Colonic mucosa (tissue), 4 donors: ENCODE results near the gene MT1F. TPM values are rescaled to one million over a fixed set of nuclear protein-coding genes. Genes with fewer than 3 reads are reported as not detected.
"Not testable (repeated sequence)": the region's sequence is repeated elsewhere in the genome, so short reads cannot be mapped to it uniquely, and the experiment has no call there.

Source experiments
- DNase-seq: peaks from one replicate; pipeline ENCODE4 v3.0.0-alpha.2; 2020
- H3K27ac ChIP-seq: fragments of 200-600 bp; one replicate; pipeline ENCODE4 v1.8.0; 2021
- H3K27me3 ChIP-seq: fragments of 200-600 bp; one replicate; pipeline ENCODE4 v1.8.0; 2021
- H3K36me3 ChIP-seq: fragments of 200-600 bp; one replicate; pipeline ENCODE4 v1.8.0; 2021
- H3K4me1 ChIP-seq: fragments of 200-600 bp; one replicate; pipeline ENCODE4 v1.8.0; 2021; ENCODE audit warnings: mild to moderate bottlenecking
- H3K4me3 ChIP-seq: fragments of 200-600 bp; one replicate; pipeline ENCODE4 v1.8.0; 2021
- H3K9ac ChIP-seq, 2 donors: one replicate each; pipeline ENCODE4 v1.7.0; 2013; ENCODE audit warnings: control low read depth in 2 of 2, low read depth in 2 of 2, low read length in 2 of 2
- H3K9me3 ChIP-seq: fragments of 200-600 bp; one replicate; pipeline ENCODE4 v1.8.0; 2021
- CTCF ChIP-seq: fragments of 200-600 bp; IDR thresholded peaks from one replicate; pipeline ENCODE4 v1.8.0; 2022; ENCODE audit warnings: antibody characterized with exemption, mild to moderate bottlenecking
- intact Hi-C: fragments of 100-400 bp; cut with DNase I; formaldehyde crosslinking; loops from one replicate; pipeline ENCODE4 v1.14.1; 2022
- total RNA-seq, 2 donors: library from RNA; stranded (reverse); fragmentation: NEBNext Ultra II Directional in 1 of 2; extraction: Animal tissue kit (Norgen Biotek cat#: 25700) in 1 of 2; gene quantifications; one replicate each; pipeline ENCODE4 v1.2.1, GENCODE V29; 2021
- donor health status: healthy.
- donor health status: DM: no; HTN: no; CAD: no.
- donor health status: DM: no; HTN: no; CAD: no.

MT1F gene
- total RNA-seq, 2 donors from 2014 or later: 35.5 to 40.0 TPM

GRCh38 chr16:56673921-56674320 lies 16.2 kb downstream of the MT1F start:
- Histone ChIP-seq H3K4me1 (no peaks in the 10 kb centered on the region), H3K27ac (no peak overlapping the region), H3K9ac (no peak overlapping the region), H3K36me3 (no peaks in the 10 kb centered on the region), H3K4me3 (no peak overlapping the region), H3K27me3 (peaks cover 17% of the 10 kb centered on the region), H3K9me3 (no peaks in the 10 kb centered on the region)
- intact Hi-C loops: no loop called here
- peak; percentile 29 for TF ChIP-seq CTCF
- DNase-seq: no peak

GRCh38 chr16:56674570-56674969 lies 16.8 kb downstream of the MT1F start:
- peaks cover 12% of the 10 kb centered on the region for H3K27me3 ChIP-seq
- H3K9ac ChIP-seq, H3K9me3 ChIP-seq, H3K36me3 ChIP-seq, H3K27ac ChIP-seq, DNase-seq, H3K4me3 ChIP-seq, intact Hi-C loops, H3K4me1 ChIP-seq: not testable (repeated sequence)

- no peak overlapping the region for H3K27ac ChIP-seq
- H3K36me3 ChIP-seq: no peaks in the 10 kb centered on the region
- intact Hi-C loops: no loop called here
- H3K9me3 ChIP-seq: no peaks in the 10 kb centered on the region
- no peak for TF ChIP-seq CTCF
- H3K4me1 ChIP-seq: no peaks in the 10 kb centered on the region
- H3K4me3 ChIP-seq: peak overlapping the region; percentile 29
- peak overlapping the region; percentile 30 to 46 for H3K9ac ChIP-seq
- H3K27me3 ChIP-seq: peaks cover 6% of the 10 kb centered on the region
- DNase-seq: no peak
Observed at GRCh38 chr16:56675685-56676210, 18.0 kb downstream of the MT1F start.

GRCh38 chr16:56677474-56677873 lies 19.7 kb downstream of the MT1F start:
- no peaks in the 10 kb centered on the region for H3K9me3 ChIP-seq
- no peak overlapping the region for H3K4me3 ChIP-seq
- intact Hi-C loops: no loop called here
- DNase-seq: no peak
- H3K4me1 ChIP-seq: peaks cover under 1% of the 10 kb centered on the region
- no peak overlapping the region for H3K27ac ChIP-seq
- TF ChIP-seq CTCF: no peak
- H3K9ac ChIP-seq: no peak overlapping the region
- peaks cover 6% of the 10 kb centered on the region for H3K27me3 ChIP-seq
- H3K36me3 ChIP-seq: no peaks in the 10 kb centered on the region

GRCh38 chr16:56679078-56679730 lies 21.4 kb downstream of the MT1F start:
- Histone ChIP-seq H3K9ac (no peak overlapping the region), H3K4me3 (no peak overlapping the region), H3K27me3 (peaks cover 6% of the 10 kb centered on the region), H3K36me3 (no peaks in the 10 kb centered on the region), H3K9me3 (no peaks in the 10 kb centered on the region), H3K27ac (no peak overlapping the region), H3K4me1 (peaks cover 9% of the 10 kb centered on the region)
- intact Hi-C loops: no loop called here
- no peak for TF ChIP-seq CTCF
- DNase-seq: no peak

GRCh38 chr16:56679818-56680217 lies 22.1 kb downstream of the MT1F start:
- intact Hi-C loops: no loop called here
- no peak for TF ChIP-seq CTCF
- Histone ChIP-seq H3K9me3 (no peaks in the 10 kb centered on the region), H3K36me3 (no peaks in the 10 kb centered on the region), H3K27ac (no peak overlapping the region), H3K4me3 (no peak overlapping the region), H3K9ac (no peak overlapping the region), H3K27me3 (peaks cover 6% of the 10 kb centered on the region), H3K4me1 (peaks cover 9% of the 10 kb centered on the region)
- DNase-seq: no peak
